Natural killer cell (primary cell): Measurements from ENCODE around the gene CLDN5. TPM values are rescaled to one million over a fixed set of nuclear protein-coding genes. Genes with fewer than 3 reads are reported as not detected.

ENCODE experiments used
- ATAC-seq, 3 donors: fragments of 150-1000 bp in 2 of 3; fragments of 200-7000 bp in 1 of 3; cut with Tn5 transposase; 1 replicate in 1 of 3; 2 replicates in 2 of 3; pipeline ENCODE4 v1.10.0; 2021; ENCODE audit warnings: mild to moderate bottlenecking in 2 of 3, moderate library complexity in 2 of 3
- DNase-seq, 2 donors: peaks; one replicate each; pipeline versions ENCODE4 v3.0.0 to v3.0.0-alpha.2; 2013 to 2021; ENCODE audit warnings: mixed read lengths in 1 of 2
- H3K27ac ChIP-seq: one replicate; pipeline ENCODE4 v1.5.1; 2013; ENCODE audit warnings: mild to moderate bottlenecking, low read length
- H3K27me3 ChIP-seq: one replicate; pipeline ENCODE4 v1.6.1; 2013; ENCODE audit warnings: low read length; ENCODE audit not compliant: control insufficient read depth, insufficient read depth
- H3K36me3 ChIP-seq: one replicate; pipeline ENCODE4 v1.6.1; 2013; ENCODE audit warnings: low read length; ENCODE audit not compliant: control insufficient read depth, insufficient read depth
- H3K4me1 ChIP-seq: one replicate; pipeline ENCODE4 v1.6.1; 2013; ENCODE audit warnings: low read length; ENCODE audit not compliant: control insufficient read depth, insufficient read depth
- H3K4me3 ChIP-seq: one replicate; pipeline ENCODE4 v1.5.1; 2013; ENCODE audit warnings: low read length
- H3K9me3 ChIP-seq: one replicate; pipeline ENCODE4 v1.6.1; 2013; ENCODE audit warnings: low read length; ENCODE audit not compliant: control insufficient read depth, insufficient read depth
- H3K27ac Mint-ChIP-seq, 2 donors: one replicate each; pipeline ENCODE4 v1.8.0; 2022; ENCODE audit warnings: mild to moderate bottlenecking in 2 of 2, mixed read lengths in 2 of 2, moderate library complexity in 1 of 2
- H3K27me3 Mint-ChIP-seq, 2 donors: one replicate each; pipeline ENCODE4 v1.8.0; 2022; ENCODE audit warnings: low read depth in 2 of 2, mixed read lengths in 2 of 2
- H3K36me3 Mint-ChIP-seq: one replicate; pipeline ENCODE4 v1.8.0; 2022; ENCODE audit warnings: mixed read lengths
- H3K4me1 Mint-ChIP-seq, 2 donors: one replicate each; pipeline ENCODE4 v1.8.0; 2022; ENCODE audit warnings: mixed read lengths in 2 of 2
- H3K4me3 Mint-ChIP-seq: one replicate; pipeline ENCODE4 v1.8.0; 2022; ENCODE audit warnings: mild to moderate bottlenecking, moderate library complexity, mixed read lengths
- H3K9me3 Mint-ChIP-seq, 2 donors: one replicate each; pipeline ENCODE4 v1.8.0; 2022; ENCODE audit warnings: mixed read lengths in 2 of 2
- CTCF ChIP-seq: fragments of 200-600 bp; IDR thresholded peaks from one replicate; pipeline ENCODE4 v1.8.0; 2022; ENCODE audit warnings: antibody characterized with exemption
- WGBS: methylation state at CpG from one replicate; pipeline ENCODE4 v1.1.7; 2013; ENCODE audit warnings: missing lambda C conversion rate; ENCODE audit not compliant: insufficient coverage; 5-methylcytosine and 5-hydroxymethylcytosine counted together
- intact Hi-C: fragments of 100-400 bp; cut with micrococcal nuclease; formaldehyde crosslinking; loops from one replicate; pipeline ENCODE4 v1.14.2; 2022
- total RNA-seq, 4 donors: library from RNA; stranded (reverse); fragments of 120-200 nt in 1 of 4; gene quantifications; one replicate each; pipeline versions ENCODE4 v1.2.3 to v1.2.4, GENCODE V29; 2013 to 2022

Gene CLDN5
- total RNA-seq, 3 donors from 2014 or later (not counting 1 experiment from before 2014, with no cell fraction given), result 1.3 to 1.7 TPM; not detected in 1

GRCh38 chr22:19527861-19528417 is 3.7 kb upstream of the CLDN5 start:
- 86% methylated on average over 17 of the region's 17 CpGs for WGBS
- H3K4me3 Mint-ChIP-seq, result no peak overlapping the region
- Histone ChIP-seq H3K27me3 (peaks cover 11% of the 10 kb centered on the region), H3K9me3 (no peaks in the 10 kb centered on the region), H3K4me3 (no peak overlapping the region), H3K36me3 (no peaks in the 10 kb centered on the region), H3K4me1 (peaks cover 5% of the 10 kb centered on the region), H3K27ac (no peak overlapping the region)
- DNase-seq, result no peak
- H3K4me1 Mint-ChIP-seq, result peaks cover 0 to 9% of the 10 kb centered on the region in 2 donors
- intact Hi-C loops, result no loop called here
- H3K27ac Mint-ChIP-seq, result no peak overlapping the region
- H3K9me3 Mint-ChIP-seq, result no peaks in the 10 kb centered on the region
- peaks cover 0 to 16% of the 10 kb centered on the region in 2 donors for H3K27me3 Mint-ChIP-seq
- no peak for ATAC-seq
- H3K36me3 Mint-ChIP-seq, result no peaks in the 10 kb centered on the region
- no peak for TF ChIP-seq CTCF

DNA sequence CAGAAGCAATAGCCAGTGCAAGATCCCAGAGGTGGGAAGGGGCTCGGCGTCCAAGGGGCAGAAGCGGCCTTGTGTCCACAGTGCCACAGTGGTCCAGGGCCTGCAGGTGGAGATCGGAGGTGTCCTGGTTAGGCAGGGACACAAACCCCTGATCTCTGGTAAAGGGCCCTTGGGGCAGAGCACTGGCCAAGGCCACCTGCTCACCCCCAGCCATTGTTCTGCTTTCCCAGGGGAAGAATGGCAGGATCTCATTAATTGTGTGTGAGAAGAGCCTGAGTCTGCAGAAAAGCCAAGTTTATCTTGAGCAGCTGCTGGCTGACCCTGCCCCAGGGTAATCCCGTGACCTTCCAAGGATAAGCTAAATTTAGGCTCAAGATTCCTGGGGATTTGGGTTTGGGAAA is 3.1 kb upstream of the CLDN5 start:
- no peaks in the 10 kb centered on the region for H3K9me3 Mint-ChIP-seq
- WGBS, result 95% methylated on average over 5 of the region's 5 CpGs
- intact Hi-C loops, result no loop called here
- Histone ChIP-seq H3K9me3 (no peaks in the 10 kb centered on the region), H3K36me3 (no peaks in the 10 kb centered on the region), H3K4me1 (peaks cover 5% of the 10 kb centered on the region), H3K4me3 (no peak overlapping the region), H3K27ac (no peak overlapping the region), H3K27me3 (peaks cover 11% of the 10 kb centered on the region)
- no peak overlapping the region for H3K27ac Mint-ChIP-seq
- H3K4me1 Mint-ChIP-seq, result peaks cover 0 to 9% of the 10 kb centered on the region in 2 donors
- H3K36me3 Mint-ChIP-seq, result no peaks in the 10 kb centered on the region
- H3K27me3 Mint-ChIP-seq, result peaks cover 0 to 20% of the 10 kb centered on the region in 2 donors
- DNase-seq (no peak), ATAC-seq (no peak)
- no peak overlapping the region for H3K4me3 Mint-ChIP-seq
- TF ChIP-seq CTCF, result no peak

GRCh38 chr22:19526702-19527111 is 2.5 kb upstream of the CLDN5 start:
- TF ChIP-seq CTCF, result no peak
- 84% methylated on average over 7 of the region's 7 CpGs for WGBS
- Histone ChIP-seq H3K36me3 (no peaks in the 10 kb centered on the region), H3K27me3 (peaks cover 11% of the 10 kb centered on the region), H3K27ac (no peak overlapping the region), H3K9me3 (no peaks in the 10 kb centered on the region), H3K4me3 (no peak overlapping the region), H3K4me1 (peaks cover 5% of the 10 kb centered on the region)
- intact Hi-C loops, result no loop called here
- H3K4me3 Mint-ChIP-seq, result no peak overlapping the region
- peaks cover 0 to 20% of the 10 kb centered on the region in 2 donors for H3K27me3 Mint-ChIP-seq
- no peaks in the 10 kb centered on the region for H3K9me3 Mint-ChIP-seq
- no peak for DNase-seq
- no peaks in the 10 kb centered on the region for H3K36me3 Mint-ChIP-seq
- H3K27ac Mint-ChIP-seq, result no peak overlapping the region
- peaks cover 0 to 9% of the 10 kb centered on the region in 2 donors for H3K4me1 Mint-ChIP-seq
- no peak for ATAC-seq
